Mesenteric fat pad (tissue), 1 donor: ENCODE results near the gene RGS8. TPM values are rescaled to one million over a fixed set of nuclear protein-coding genes. Genes with fewer than 3 reads are reported as not detected.

Experiments used
- DNase-seq: peaks from one replicate; pipeline ENCODE4 v3.0.0-alpha.2; 2020; ENCODE audit warnings: low spot score
- total RNA-seq: library from RNA; stranded (reverse); fragmentation: NEBNext Ultra II Directional; extraction: Animal tissue kit (Norgen Biotek cat#: 25700); gene quantifications from one replicate; pipeline ENCODE4 v1.2.1, GENCODE V29; 2021
- donor health status: DM: yes; HTN: yes; CAD: no.

Gene RGS8
- total RNA-seq, 1 donor from 2014 or later = not detected

GRCh38 chr1:182641561-182641960 is 42.8 kb downstream of the RGS8 start:
- no peak for DNase-seq

- no peak for DNase-seq
These were observed 45.1 kb downstream of the RGS8 start for GRCh38 chr1:182639330-182639729.

GRCh38 chr1:182637769-182638168 is 46.6 kb downstream of the RGS8 start:
- no peak for DNase-seq

GRCh38 chr1:182635871-182636270 is 48.5 kb downstream of the RGS8 start:
- DNase-seq = no peak

Other genes with a start within 250 kb of the RGS8 start
- gene RGSL1, start 234.4 kb downstream of the RGS8 start, total RNA-seq = not detected
- gene RNASEL, start 95.3 kb downstream of the RGS8 start, total RNA-seq = 7.3 TPM
- 25.0 TPM for gene RGS16, start 80.2 kb downstream of the RGS8 start, total RNA-seq
- 55.7 TPM for gene NPL, start 105.2 kb upstream of the RGS8 start, total RNA-seq
- 111 TPM for gene DHX9, start 154.8 kb upstream of the RGS8 start, total RNA-seq